GM18526 (cell line): ENCODE results near the gene SEC14L2.

ENCODE experiments used
- POLR2A ChIP-seq: IDR thresholded peaks from 3 replicates; pipeline ENCODE4 v1.6.1; 2011; ENCODE audit not compliant: insufficient read length; ENCODE audit errors: extremely low read depth

Gene SEC14L2

GRCh38 chr22:30447656-30448055 lies 50.8 kb downstream of the SEC14L2 start:
- no peak for TF ChIP-seq POLR2A

DNA sequence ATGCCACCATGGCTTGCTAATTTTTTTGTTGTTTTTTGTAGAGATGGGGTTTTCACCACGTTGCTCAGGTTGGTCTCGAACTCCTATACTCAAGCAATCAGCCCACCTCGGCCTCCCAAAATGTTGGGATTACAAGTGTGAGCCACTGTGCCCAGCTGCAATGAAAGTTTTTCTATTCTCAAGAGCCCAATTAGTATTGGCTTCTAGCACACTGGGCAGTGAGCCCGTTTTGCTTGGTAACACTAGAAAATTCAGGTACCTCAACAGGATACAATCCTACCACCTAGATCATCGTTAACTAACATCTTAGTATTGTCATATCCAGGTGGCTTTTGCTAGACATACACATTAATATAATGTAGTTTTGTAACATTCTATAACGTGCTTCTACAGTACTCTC lies 56.0 kb downstream of the SEC14L2 start:
- no peak for TF ChIP-seq POLR2A

DNA sequence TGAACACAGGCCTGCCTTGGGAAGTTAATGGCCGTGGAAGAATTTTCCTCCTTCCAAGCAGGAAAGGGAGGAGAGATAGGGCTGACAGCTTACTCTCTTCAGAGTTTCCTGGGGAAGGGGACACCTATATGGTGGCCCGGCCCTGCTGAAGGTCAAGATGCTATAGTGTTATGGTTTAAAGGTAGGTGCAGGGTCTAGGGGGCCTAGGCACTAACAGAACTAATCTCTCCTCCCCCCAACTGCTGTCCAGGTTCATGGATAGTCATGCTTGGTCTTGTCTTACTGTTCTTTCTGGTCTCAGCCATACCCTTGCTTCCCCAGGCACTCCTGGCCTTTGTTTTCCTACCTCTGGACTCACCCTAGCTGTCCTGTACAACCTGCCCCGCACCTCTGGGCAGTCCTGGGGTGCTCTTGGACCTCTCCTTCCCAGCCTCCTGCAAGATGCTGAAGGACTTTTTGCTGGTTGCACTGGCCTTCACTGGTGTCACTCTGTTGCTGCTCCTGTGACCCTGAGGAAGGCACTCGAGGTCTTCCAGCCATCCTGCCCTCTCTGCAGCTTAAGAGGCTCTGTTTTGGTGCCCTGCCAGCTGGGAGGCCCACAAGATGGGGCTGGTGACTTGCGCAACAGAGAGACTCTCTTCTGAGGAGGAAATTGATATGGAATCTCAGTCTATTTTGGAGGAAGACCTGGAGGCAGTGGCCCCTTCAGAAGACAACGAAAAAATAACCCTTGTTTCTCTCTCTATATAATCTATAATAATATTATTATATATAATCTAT lies 57.1 kb downstream of the SEC14L2 start:
- no peak for TF ChIP-seq POLR2A

GRCh38 chr22:30455075-30455840 lies 58.4 kb downstream of the SEC14L2 start:
- no peak for TF ChIP-seq POLR2A

GRCh38 chr22:30457981-30458380 lies 61.2 kb downstream of the SEC14L2 start:
- TF ChIP-seq POLR2A = no peak

DNA sequence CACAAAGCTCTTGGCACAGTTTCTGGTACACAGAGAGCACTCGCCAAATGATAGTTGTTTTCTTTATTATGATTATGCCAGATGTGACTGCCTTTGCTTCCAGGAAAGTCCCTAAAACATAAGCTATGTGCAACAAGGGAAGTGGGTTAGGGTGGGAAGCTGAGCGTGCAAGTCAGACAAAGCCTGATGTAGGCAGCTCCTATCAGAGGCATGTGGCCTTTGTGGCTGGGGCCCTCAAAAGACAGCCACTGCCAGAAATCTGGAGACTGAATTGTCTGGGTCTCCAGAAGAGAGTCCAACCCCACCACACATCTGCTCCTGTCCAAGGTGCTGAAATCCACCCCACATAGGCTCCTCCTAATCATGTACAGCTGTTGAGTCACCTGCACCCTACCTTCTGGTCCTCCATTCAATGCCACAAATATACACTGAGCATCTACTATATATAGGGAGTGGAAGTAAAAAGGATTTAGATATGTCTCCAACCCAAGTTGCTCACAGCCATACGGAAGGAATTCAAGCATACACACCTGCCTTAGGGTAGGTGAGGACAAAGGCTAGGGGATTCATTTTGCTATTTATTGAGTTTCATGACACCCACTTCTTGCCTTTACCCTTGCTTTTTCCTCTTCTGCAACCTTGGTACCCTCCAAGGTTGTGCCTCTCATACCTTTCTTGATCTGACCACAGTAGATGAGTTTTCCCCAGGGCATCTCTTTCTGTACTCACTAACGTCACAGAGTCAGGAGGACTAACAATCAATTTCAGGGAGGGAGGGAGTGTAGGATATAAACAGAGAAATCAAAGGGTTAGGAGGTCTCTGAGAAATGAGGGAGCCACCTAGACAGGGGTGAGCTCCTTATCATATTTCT lies 62.6 kb downstream of the SEC14L2 start:
- TF ChIP-seq POLR2A = no peak

DNA sequence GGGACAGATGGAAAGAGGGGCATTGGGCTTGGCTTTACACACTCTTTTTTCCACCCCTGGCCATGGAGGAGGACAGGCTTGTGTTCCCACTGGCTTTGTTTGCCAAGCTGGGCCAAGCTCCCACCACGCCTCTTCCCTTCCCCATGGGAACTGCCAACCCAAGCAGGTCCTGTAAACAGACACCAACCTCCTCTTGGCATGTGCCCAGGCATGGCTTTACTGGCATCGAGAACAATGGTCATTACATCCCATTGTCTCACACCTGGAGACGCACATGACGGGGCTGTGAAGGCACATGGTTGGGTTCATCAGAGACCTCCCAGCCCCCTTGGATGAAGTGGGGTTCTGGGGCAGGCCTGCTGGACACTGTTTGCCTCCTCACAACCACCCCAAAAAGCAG lies 63.3 kb downstream of the SEC14L2 start:
- TF ChIP-seq POLR2A = no peak

- TF ChIP-seq POLR2A = no peak
Observed at GRCh38 chr22:30469165-30469564, 72.3 kb downstream of the SEC14L2 start.

GRCh38 chr22:30470655-30471054 lies 73.8 kb downstream of the SEC14L2 start:
- TF ChIP-seq POLR2A = no peak

GRCh38 chr22:30471616-30472318 lies 74.9 kb downstream of the SEC14L2 start, which contains the start of gene SEC14L3:
TSS of gene SEC14L3 (minus strand) at chr22:30472017. CDS start at chr22:30471958, 59 bp downstream.
- TF ChIP-seq POLR2A = no peak

GRCh38 chr22:30472994-30473720 lies 76.3 kb downstream of the SEC14L2 start:
- no peak for TF ChIP-seq POLR2A

GRCh38 chr22:30474121-30474520 lies 77.3 kb downstream of the SEC14L2 start:
- no peak for TF ChIP-seq POLR2A
